Heart left ventricle (tissue), 13 donors: ENCODE measurements around the gene POU2AF2.

Source experiments
- POLR2A ChIP-seq, 2 donors: fragments of 450-650 bp; IDR thresholded peaks; one replicate each; pipeline ENCODE4 v1.6.1; 2017; ENCODE audit warnings: antibody characterized with exemption in 2 of 2, mild to moderate bottlenecking in 2 of 2, moderate library complexity in 2 of 2
- TF ChIP-seq, protein P1 (sequence below), 12 donors: fragments of 200-600 bp; sonication (generic) in 4 of 12; IDR thresholded peaks; one replicate each; pipeline versions ENCODE4 v1.5.0 to v1.8.0; 2018 to 2022; ENCODE audit warnings: antibody characterized with exemption in 12 of 12, mild to moderate bottlenecking in 5 of 12
- donor health status: ischemic (EF 13 %, LVEDD 7.1; RV severe dilation, severe dysfunction).
- donor health status: DM: no; HTN: yes; CAD: no.
- donor health status: DM: no; HTN: no; CAD: no.
- donor health status: ischemic (EF 25% LVEDD 6.9; RV normal size, moderate dysfunction).
- donor health status: ischemic (EF 25% LVEDD 5.7; RV mildly dilated, moderate dysfunction).
- donor health status: ischemic (EF 35%, LVEDD 5.7; RV mildly dilated, moderate dysfunction).
- donor health status: nonischemic (EF 11% LVEDD 7.7; RV severe dilation, severe dysfunction).
- donor health status: DM: yes; HTN: yes; CAD: no.
- donor health status: PGD.
- donor health status: ischemic (EF 29% LVEDD 5.4; RV normal size, mild dysfunction).
- donor health status: nonischemic (EF 23%, LVEDD 6.1; RV moderate dilation, normal function).

- TF ChIP-seq, protein P1, sequence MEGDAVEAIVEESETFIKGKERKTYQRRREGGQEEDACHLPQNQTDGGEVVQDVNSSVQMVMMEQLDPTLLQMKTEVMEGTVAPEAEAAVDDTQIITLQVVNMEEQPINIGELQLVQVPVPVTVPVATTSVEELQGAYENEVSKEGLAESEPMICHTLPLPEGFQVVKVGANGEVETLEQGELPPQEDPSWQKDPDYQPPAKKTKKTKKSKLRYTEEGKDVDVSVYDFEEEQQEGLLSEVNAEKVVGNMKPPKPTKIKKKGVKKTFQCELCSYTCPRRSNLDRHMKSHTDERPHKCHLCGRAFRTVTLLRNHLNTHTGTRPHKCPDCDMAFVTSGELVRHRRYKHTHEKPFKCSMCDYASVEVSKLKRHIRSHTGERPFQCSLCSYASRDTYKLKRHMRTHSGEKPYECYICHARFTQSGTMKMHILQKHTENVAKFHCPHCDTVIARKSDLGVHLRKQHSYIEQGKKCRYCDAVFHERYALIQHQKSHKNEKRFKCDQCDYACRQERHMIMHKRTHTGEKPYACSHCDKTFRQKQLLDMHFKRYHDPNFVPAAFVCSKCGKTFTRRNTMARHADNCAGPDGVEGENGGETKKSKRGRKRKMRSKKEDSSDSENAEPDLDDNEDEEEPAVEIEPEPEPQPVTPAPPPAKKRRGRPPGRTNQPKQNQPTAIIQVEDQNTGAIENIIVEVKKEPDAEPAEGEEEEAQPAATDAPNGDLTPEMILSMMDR (IDR thresholded peaks at IDR 0.05): no peak
- no peak for TF ChIP-seq POLR2A (IDR thresholded peaks at IDR 0.05)
Observed at GRCh38 chr11:111305876-111306275, 60.4 kb downstream of the POU2AF2 start.
